Tibial nerve (tissue), 4 donors: ENCODE results near the gene COX6B2.

Experiments
- EP300 ChIP-seq, 2 donors: sonication (generic); formaldehyde crosslinking; IDR thresholded peaks; one replicate each; pipeline ENCODE4 v1.6.1; 2017; ENCODE audit warnings: antibody characterized with exemption in 2 of 2, mild to moderate bottlenecking in 1 of 2
- POLR2A ChIP-seq, 2 donors: fragments of 450-650 bp; IDR thresholded peaks; one replicate each; pipeline ENCODE4 v1.6.1; 2017; ENCODE audit warnings: antibody characterized with exemption in 2 of 2, mild to moderate bottlenecking in 2 of 2, moderate library complexity in 2 of 2
- TF ChIP-seq, protein P1 (sequence below), 5 experiments: fragments of 200-600 bp in 3 of 5; fragments of 450-650 bp in 2 of 5; sonication (generic) in 3 of 5; IDR thresholded peaks; one replicate each; pipeline ENCODE4 v1.5.1; 2016 to 2019; ENCODE audit warnings: antibody characterized with exemption in 5 of 5, mild to moderate bottlenecking in 3 of 5, moderate library complexity in 2 of 5

- TF ChIP-seq, protein P1, sequence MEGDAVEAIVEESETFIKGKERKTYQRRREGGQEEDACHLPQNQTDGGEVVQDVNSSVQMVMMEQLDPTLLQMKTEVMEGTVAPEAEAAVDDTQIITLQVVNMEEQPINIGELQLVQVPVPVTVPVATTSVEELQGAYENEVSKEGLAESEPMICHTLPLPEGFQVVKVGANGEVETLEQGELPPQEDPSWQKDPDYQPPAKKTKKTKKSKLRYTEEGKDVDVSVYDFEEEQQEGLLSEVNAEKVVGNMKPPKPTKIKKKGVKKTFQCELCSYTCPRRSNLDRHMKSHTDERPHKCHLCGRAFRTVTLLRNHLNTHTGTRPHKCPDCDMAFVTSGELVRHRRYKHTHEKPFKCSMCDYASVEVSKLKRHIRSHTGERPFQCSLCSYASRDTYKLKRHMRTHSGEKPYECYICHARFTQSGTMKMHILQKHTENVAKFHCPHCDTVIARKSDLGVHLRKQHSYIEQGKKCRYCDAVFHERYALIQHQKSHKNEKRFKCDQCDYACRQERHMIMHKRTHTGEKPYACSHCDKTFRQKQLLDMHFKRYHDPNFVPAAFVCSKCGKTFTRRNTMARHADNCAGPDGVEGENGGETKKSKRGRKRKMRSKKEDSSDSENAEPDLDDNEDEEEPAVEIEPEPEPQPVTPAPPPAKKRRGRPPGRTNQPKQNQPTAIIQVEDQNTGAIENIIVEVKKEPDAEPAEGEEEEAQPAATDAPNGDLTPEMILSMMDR (IDR thresholded peaks at IDR 0.05) = no peak
- TF ChIP-seq POLR2A (IDR thresholded peaks at IDR 0.05) (no peak), EP300 (IDR thresholded peaks at IDR 0.05) (no peak)
These were observed 469 bp downstream of the COX6B2 start for GRCh38 chr19:55353803-55354697.
